GM19035 (cell line): ENCODE results near the gene GABRB1.
A peak's percentile ranks its signal among the peaks of the same experiment; 100 is the strongest.

ENCODE experiments used
- ATAC-seq: cut with Tn5 transposase; IDR thresholded peaks from one replicate; pipeline ENCODE4 v1.9.1; 2021; ENCODE audit not compliant: unreplicated experiment

Gene GABRB1

DNA sequence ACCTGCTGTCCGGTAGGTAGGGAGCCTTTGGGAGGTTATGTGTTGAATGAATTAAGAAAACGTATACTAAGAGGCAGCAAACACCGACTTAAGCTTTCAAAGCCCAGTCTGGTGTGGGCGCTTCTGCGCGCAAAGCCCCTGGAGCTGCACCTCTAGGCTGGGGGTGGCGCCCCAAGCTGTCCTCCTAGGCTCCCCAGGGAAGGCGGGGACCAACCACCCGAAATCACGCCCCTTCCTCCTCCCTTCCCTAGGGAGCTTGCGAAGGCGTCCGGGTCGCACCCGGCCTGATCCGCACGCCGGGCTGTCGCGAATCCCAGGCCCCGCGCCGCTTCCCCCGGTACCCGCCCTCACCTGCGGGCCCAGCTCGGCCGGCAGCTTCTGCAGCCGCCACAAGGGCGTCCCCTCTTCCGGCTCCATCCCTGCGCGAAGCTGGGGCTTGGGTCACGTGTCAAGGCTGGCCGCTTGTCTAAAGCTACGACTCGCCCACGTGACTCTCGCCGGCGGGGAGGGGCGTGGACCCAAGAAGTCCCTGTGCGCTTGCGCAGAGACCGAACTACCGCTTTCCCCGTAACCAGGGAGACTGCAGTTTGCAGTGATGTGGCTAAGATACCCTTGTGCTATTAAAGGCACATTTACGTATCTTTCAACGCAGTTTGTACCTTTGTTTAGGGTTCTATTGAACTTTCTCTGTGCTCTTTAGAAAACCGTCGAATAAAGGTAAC, 432.0 kb downstream of the GABRB1 start, which contains the start of gene COMMD8:
Gene COMMD8, minus strand, starts transcription at position 468 of the 722 bp plus-strand sequence. Its CDS starts 51 bp downstream, at position 417.
- peak; percentile 92 for ATAC-seq

DNA sequence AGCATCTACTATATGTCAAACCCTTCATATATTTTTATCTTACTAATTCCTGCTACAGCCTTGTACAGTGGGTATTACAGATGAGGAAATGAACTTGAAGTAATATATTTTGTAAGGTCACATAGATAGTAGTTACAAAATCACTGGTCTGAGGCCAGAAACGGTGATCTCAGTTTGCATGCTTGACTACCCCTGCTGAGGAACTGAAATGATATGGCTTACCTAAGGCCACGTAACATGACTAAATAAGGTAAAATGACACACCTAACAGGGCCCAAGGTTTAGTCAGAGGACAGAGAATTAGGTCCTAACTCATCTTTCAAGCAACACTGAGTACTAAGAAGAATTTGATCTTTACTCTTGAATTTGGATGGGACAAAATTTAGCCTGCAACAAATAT, 433.6 kb downstream of the GABRB1 start:
- no peak for ATAC-seq

DNA sequence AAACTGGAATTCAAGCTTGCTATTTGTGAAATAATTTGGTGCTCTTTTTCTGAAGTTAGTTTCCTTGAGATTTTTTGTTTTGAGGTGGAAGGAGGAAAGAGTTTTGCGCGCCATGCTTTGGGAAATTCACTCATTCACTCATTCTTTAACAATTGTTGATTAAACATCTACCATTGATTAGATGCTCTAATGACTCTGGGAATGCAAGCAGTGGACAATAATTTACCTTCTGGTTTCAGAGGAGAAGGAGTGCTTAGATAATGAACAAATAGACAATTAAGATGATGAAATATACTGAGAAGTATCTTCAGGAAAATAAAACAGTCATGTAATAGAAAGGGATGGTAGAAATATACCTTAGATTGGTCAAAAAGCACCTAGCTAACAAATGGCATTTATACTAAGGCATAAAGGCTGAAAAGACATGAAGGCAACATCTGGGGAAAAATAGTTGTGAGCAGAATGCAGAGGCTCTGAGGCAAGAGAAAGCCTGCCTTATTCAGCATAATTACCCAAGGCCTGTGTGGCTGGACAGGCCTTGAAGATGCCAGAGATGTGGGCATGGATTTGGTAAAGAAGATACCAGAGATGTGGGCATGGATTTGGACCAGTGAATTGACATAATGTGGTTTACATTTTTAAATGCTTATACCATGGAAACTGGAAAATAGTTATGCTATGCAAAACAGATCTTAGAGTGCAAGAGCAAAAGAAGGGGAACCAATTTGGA, 434.9 kb downstream of the GABRB1 start:
- ATAC-seq: no peak

DNA sequence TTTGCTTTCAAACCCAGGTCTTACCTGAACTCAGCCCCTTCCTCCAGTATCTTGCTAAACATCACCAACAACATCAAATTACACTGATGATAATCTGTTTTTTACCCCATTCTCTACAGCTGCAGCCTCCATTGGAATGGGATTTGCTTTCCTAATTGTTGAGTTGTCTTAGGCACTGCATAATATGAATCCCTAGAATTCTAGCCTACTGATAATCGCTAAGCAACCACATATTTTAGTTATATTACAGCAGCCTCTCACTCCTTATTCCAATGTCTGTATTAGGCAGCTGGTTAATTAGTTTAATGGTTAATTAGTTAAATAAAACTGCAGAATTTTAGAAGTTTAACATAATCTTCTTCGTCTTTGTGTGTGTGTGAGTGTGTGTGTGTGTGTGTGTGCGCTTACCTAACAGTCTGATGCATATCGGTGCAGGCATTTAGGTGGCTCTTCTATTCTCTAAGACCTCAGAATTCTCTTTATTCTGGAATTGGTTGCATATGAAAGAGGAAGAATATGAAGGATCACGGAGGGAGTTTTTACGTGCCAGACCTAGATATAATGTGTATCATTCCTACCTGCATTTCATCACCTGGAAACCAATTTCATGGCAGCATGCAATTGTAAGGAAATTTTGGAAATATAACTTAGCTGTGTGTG, 437.5 kb downstream of the GABRB1 start:
- no peak for ATAC-seq

DNA sequence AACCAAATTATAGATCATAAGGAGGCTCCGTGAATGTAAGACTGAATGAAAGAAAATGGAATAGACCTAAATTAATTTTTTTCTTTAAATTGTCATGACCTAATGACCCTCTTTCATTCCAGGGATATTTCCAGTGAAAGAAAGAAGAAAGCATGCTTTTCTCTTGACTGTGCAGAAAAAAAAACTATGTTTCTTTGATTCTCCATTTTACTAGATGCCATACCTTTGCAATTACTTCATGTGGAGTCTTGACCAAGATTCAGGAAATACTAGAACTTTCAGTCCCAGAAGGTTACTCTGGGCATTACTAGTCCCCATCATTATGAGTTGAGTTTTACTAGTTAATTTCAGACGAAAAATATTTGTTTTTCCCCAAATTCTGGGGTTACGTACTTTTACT, 438.6 kb downstream of the GABRB1 start:
- ATAC-seq: no peak

DNA sequence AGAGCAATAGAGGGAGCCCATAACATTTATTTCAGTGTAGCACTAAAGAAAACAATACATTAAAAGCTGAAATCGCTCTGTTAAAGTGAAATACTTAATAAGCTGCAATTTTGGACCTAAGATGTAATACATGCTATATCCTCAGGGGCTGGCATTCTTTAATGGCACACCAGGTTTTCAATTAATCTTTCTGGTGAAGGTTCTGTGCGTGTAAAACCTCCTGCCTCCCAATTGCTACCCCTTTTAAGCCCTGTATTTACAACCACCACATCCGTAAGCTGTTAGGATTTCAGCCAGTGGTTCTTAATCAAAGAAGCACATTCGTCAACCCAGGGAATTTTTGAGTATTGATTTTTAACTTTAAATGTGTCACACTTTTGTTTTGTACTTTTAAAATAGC, 439.7 kb downstream of the GABRB1 start:
- no peak for ATAC-seq

DNA sequence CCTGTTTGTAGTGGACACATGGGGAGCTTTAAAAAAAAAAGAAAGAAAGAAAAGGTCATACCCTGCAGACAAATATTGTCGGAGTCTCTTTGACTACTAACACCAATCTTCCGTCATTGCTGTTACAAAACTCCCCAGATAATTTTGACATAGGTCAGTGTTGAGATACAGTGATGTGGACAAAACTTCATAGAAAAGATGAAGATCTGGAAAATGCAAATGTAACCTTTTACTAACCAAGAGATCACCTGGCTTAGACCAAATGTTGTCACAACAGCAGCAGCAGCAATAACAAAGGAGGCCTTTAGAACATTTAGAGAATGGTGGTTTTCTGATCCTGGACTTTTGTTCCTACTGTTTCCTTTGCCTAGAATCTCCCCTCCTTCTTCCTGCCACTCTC, 440.2 kb downstream of the GABRB1 start:
- no peak for ATAC-seq

DNA sequence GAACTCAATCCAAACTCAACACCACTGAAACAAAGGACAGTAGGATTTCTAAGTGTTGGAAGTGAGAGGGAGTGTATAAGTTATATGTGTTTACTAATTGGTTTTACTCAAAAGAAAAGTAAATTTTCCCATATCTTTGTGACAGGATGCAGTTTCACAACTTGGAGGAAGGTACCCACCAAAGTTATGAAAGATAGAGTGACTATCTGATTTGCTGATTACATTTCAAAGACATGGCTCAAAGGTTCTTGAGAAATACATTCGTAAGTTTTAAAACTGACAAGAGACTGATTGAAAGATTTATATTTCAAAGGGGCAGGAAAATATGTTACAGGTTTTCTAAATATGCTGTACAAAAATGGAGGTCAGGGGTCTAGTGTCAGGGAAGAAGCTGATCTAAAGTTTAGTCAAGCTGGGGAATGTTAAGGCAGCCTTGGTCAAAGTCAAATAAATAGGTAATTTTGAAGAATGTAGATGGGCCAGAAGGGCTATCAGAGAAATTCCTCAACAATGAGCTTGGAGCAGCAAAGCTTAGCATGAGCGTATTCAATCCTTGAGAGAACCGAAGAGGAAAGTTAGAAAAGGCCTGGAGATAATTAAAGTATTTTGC, 441.9 kb downstream of the GABRB1 start:
- no peak for ATAC-seq

- no peak for ATAC-seq
These were observed 443.4 kb downstream of the GABRB1 start for GRCh38 chr4:47474799-47475198.

GRCh38 chr4:47475411-47475810, 444.0 kb downstream of the GABRB1 start:
- no peak for ATAC-seq
